A673 (cell line): ENCODE data around the gene NAALADL2. TPM values are rescaled to one million over a fixed set of nuclear protein-coding genes. Genes with fewer than 3 reads are reported as not detected.

Experiments
- BruUV-seq: library from RNA; stranded (reverse); fragments of 400-500 nt; replicated peaks from 2 replicates; lab custom pipeline; 2021; lab: Mats Ljungman, UMichigan
- CTCF ChIA-PET: fragments of 300-600 bp; sonication (Branson Sonifier 250); formaldehyde crosslinking; loops from one replicate; lab custom pipeline; 2022; ENCODE audit warnings: antibody characterized with exemption; lab: Charles Lee
- POLR2A ChIA-PET: fragments of 300-600 bp; sonication (Branson Sonifier 250); formaldehyde crosslinking; loops from one replicate; lab custom pipeline; 2022; ENCODE audit warnings: antibody characterized with exemption; ENCODE audit not compliant: low non-redundant PET; lab: Charles Lee
- DNase-seq: peaks from one replicate; pipeline ENCODE4 v3.0.0-alpha.2; 2015; ENCODE audit warnings: low spot score
- H3K27ac ChIP-seq: fragments of 200-600 bp; sonication (generic); 2 replicates; pipeline ENCODE4 v1.5.1; 2016; ENCODE audit warnings: mixed run types, low read depth, mild to moderate bottlenecking, mixed read lengths, antibody characterized with exemption, low read length; ENCODE audit not compliant: poor library complexity, severe bottlenecking
- H3K27me3 ChIP-seq: fragments of 200-600 bp; sonication (generic); replicated peaks from 2 replicates; pipeline ENCODE4 v1.6.1; 2017; ENCODE audit warnings: mixed run types, low read depth, mild to moderate bottlenecking, mixed read lengths, antibody characterized with exemption, low read length; ENCODE audit not compliant: insufficient read depth, poor library complexity
- H3K36me3 ChIP-seq: fragments of 200-600 bp; sonication (generic); 2 replicates; pipeline ENCODE4 v1.6.1; 2016; ENCODE audit warnings: mixed run types, mild to moderate bottlenecking, mixed read lengths, antibody characterized with exemption, low read length; ENCODE audit not compliant: insufficient read depth, poor library complexity, severe bottlenecking
- H3K4me1 ChIP-seq: fragments of 200-600 bp; sonication (generic); 2 replicates; pipeline ENCODE4 v1.6.1; 2017; ENCODE audit warnings: mixed run types, mild to moderate bottlenecking, mixed read lengths, antibody characterized with exemption, low read length; ENCODE audit not compliant: insufficient read depth, poor library complexity, severe bottlenecking
- H3K4me3 ChIP-seq: fragments of 200-600 bp; sonication (generic); 2 replicates; pipeline ENCODE4 v1.5.1; 2016; ENCODE audit warnings: low read depth, mixed run types, mild to moderate bottlenecking, mixed read lengths, low read length; ENCODE audit not compliant: poor library complexity, severe bottlenecking
- H3K9me3 ChIP-seq: fragments of 200-600 bp; sonication (generic); 2 replicates; pipeline ENCODE4 v1.6.1; 2016; ENCODE audit warnings: mixed run types, low read depth, mild to moderate bottlenecking, mixed read lengths, antibody characterized with exemption, low read length; ENCODE audit not compliant: poor library complexity, severe bottlenecking
- CTCF ChIP-seq: fragments of 300-800, 200-600 bp; sonication (generic); conservative IDR thresholded peaks from 2 replicates; pipeline ENCODE4 v1.5.1; 2017; ENCODE audit warnings: low read depth, mild to moderate bottlenecking, antibody characterized with exemption, low read length, moderate library complexity, mixed read lengths
- EZH2 ChIP-seq: fragments of 200-600 bp; sonication (generic); IDR thresholded peaks from 2 replicates; pipeline ENCODE4 v1.6.1; 2017; ENCODE audit warnings: borderline replicate concordance, low read depth, mild to moderate bottlenecking, mixed read lengths, antibody characterized with exemption, low read length; ENCODE audit not compliant: poor library complexity, severe bottlenecking
- intact Hi-C: fragments of 100-400 bp; cut with micrococcal nuclease; formaldehyde crosslinking; loops from one replicate; pipeline ENCODE4 v1.10.0; 2022; ENCODE audit not compliant: unreplicated experiment
- total RNA-seq: library from RNA; stranded (reverse); gene quantifications from 2 replicates; pipeline ENCODE4 v1.2.3, GENCODE V29; 2021

The NAALADL2 gene
- total RNA-seq, 1 experiment from 2014 or later = 0.64 TPM

GRCh38 chr3:174815750-174816149 lies 43.4 kb upstream of the NAALADL2 start:
- ChIA-PET CTCF (no interaction called here), POLR2A (no interaction called here)
- H3K27ac ChIP-seq = no peak overlapping the region
- no peaks in the 10 kb centered on the region for H3K27me3 ChIP-seq
- H3K4me3 ChIP-seq = no peak overlapping the region
- no peaks in the 10 kb centered on the region for H3K4me1 ChIP-seq
- H3K9me3 ChIP-seq = no peaks in the 10 kb centered on the region
- intact Hi-C loops = no loop called here
- no peaks in the 10 kb centered on the region for H3K36me3 ChIP-seq
- TF ChIP-seq CTCF (no peak), EZH2 (no peak)
- BruUV-seq = no TSS peak
- DNase-seq = no peak

GRCh38 chr3:174820885-174821284 lies 38.2 kb upstream of the NAALADL2 start:
- no peak for DNase-seq
- TF ChIP-seq EZH2 (no peak), CTCF (no peak)
- Histone ChIP-seq H3K27ac (no peak overlapping the region), H3K36me3 (no peaks in the 10 kb centered on the region), H3K27me3 (no peaks in the 10 kb centered on the region), H3K9me3 (no peaks in the 10 kb centered on the region), H3K4me3 (no peak overlapping the region), H3K4me1 (no peaks in the 10 kb centered on the region)
- ChIA-PET CTCF (no interaction called here), POLR2A (no interaction called here)
- intact Hi-C loops = no loop called here
- no TSS peak for BruUV-seq

- BruUV-seq = no TSS peak
- intact Hi-C loops = no loop called here
- no peaks in the 10 kb centered on the region for H3K36me3 ChIP-seq
- no peak overlapping the region for H3K27ac ChIP-seq
- ChIA-PET POLR2A (no interaction called here), CTCF (no interaction called here)
- no peak overlapping the region for H3K4me3 ChIP-seq
- no peaks in the 10 kb centered on the region for H3K4me1 ChIP-seq
- H3K27me3 ChIP-seq = no peaks in the 10 kb centered on the region
- TF ChIP-seq CTCF = no peak
- TF ChIP-seq EZH2 = no peak
- no peaks in the 10 kb centered on the region for H3K9me3 ChIP-seq
- DNase-seq = peak; percentile 21
These were observed 37.7 kb upstream of the NAALADL2 start for GRCh38 chr3:174821477-174821876.
